ENCODE measurements around the gene PRKACB.
"Not testable (repeated sequence)": the region's sequence is repeated elsewhere in the genome, so short reads cannot be mapped to it uniquely, and the experiment has no call there.

Gene PRKACB

GRCh38 chr1:84269306-84269705, 125.2 kb downstream of the PRKACB start:
- no peak for DNase-seq (ENCODE audit: low read depth in 2 of 2)

GRCh38 chr1:84271441-84272151, 127.5 kb downstream of the PRKACB start:
- DNase-seq (ENCODE audit: low read depth in 2 of 2): no peak

- DNase-seq (ENCODE audit: low read depth in 2 of 2): no peak
Observed at GRCh38 chr1:84272401-84272800, 128.3 kb downstream of the PRKACB start.

GRCh38 chr1:84277343-84278059, 133.4 kb downstream of the PRKACB start:
- no peak for DNase-seq (ENCODE audit: low read depth in 2 of 2)

- no peak for DNase-seq (ENCODE audit: low read depth in 2 of 2)
Observed at GRCh38 chr1:84278905-84279304, 134.8 kb downstream of the PRKACB start.

- DNase-seq (ENCODE audit: low read depth in 2 of 2): no peak
Observed at GRCh38 chr1:84280912-84281311, 136.8 kb downstream of the PRKACB start.

- DNase-seq (ENCODE audit: low read depth in 2 of 2): no peak
Observed at GRCh38 chr1:84282780-84283333, 138.8 kb downstream of the PRKACB start.

GRCh38 chr1:84283381-84283780, 139.3 kb downstream of the PRKACB start:
- no peak for DNase-seq (ENCODE audit: low read depth in 2 of 2)

- DNase-seq (ENCODE audit: low read depth in 2 of 2): no peak
Observed at GRCh38 chr1:84286071-84286470, 142.0 kb downstream of the PRKACB start.

GRCh38 chr1:84287389-84287788, 143.3 kb downstream of the PRKACB start:
- not testable (repeated sequence) for DNase-seq (ENCODE audit: low read depth in 2 of 2)

Data from stimulated activated CD8-positive, alpha-beta memory T cell treated with anti-CD3 and anti-CD28 coated beads, Interleukin-7, amount 100 ng/mL, for 1 hour (primary cell).